GM18907 (cell line): ENCODE measurements around the gene KRT1.
"Not testable (repeated sequence)": the region's sequence is repeated elsewhere in the genome, so short reads cannot be mapped to it uniquely, and the experiment has no call there.

Experiments used
- ATAC-seq: cut with Tn5 transposase; IDR thresholded peaks from one replicate; pipeline ENCODE4 v1.9.1; 2021; ENCODE audit warnings: mild to moderate bottlenecking, moderate library complexity; ENCODE audit not compliant: unreplicated experiment

Gene KRT1

DNA sequence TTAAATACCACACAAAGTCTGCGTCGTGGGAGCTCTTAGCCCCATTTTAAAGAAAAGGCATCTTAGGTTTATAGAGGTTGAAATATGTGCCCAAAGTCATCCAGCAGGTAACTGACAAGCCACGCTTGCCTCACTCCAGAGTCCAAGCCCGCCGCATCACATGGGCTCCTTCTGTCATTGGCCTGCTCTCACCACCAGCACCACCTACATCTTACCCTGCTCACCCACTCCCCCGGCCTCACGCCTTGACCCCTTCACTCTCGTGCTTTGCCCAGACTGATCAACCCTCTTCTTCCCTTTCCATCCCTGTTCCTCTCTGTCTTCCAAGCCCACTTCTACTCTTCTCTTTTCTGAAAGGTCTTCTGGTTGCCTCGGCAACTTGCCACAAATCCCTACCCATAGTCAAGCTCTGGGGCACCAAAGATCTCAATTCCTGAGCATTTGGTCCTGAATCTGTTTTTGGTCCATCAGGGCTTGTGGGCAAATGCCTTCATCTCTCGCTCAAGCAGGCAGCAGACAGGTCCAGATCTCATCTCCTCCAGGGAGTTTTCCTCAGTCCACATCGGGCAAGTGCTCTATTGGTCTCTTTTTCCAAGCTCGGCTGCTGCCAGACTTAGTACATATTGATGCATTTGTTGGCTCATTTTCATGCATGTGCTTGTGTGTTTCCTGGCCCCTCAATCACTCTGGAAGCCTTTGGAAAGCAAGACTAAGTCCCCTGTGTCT lies 3.5 kb upstream of the KRT1 start:
- no peak for ATAC-seq

DNA sequence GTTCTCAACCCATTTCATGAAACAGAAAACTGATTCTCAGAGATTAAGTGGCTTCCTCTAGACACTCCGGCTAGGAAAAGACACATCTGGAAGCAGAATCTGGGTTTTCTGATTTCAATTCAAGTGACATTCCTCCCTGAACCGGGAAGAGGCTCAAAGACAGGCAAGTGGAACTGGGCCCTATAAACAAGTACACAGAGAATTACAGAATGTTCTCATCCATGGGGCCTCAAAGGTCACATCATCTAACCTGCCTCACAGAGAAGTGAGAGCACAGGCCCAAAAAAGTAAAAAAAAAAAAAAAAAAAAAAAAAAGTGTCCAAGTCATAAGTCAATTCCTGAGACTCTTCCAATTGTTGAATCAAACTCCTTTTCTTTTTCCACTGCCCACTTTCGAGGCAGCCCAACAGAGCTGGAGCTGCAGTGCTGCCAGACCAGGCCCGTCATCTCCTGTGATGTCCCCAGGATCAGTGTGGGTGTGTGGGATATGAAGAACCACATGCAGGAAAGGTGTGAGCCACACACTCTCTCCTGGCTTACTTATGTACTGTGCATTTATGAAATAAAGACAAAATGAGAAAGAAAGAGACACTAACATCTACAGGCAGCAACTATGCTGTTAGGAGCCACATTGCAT lies 2.8 kb upstream of the KRT1 start:
- no peak for ATAC-seq

DNA sequence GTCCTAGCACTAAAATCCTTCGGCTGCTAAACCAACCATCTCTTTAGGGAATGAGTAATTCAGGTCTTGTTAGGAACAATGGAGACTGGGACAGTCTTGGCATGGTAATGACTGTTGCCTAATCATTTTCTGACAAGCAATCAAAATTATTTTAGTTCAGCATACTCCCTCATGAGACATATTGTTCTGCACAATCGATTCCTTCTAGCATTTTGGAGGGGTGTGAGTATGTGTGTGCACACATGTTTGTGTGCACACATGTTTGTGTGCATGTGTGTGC lies 2.1 kb upstream of the KRT1 start:
- no peak for ATAC-seq

DNA sequence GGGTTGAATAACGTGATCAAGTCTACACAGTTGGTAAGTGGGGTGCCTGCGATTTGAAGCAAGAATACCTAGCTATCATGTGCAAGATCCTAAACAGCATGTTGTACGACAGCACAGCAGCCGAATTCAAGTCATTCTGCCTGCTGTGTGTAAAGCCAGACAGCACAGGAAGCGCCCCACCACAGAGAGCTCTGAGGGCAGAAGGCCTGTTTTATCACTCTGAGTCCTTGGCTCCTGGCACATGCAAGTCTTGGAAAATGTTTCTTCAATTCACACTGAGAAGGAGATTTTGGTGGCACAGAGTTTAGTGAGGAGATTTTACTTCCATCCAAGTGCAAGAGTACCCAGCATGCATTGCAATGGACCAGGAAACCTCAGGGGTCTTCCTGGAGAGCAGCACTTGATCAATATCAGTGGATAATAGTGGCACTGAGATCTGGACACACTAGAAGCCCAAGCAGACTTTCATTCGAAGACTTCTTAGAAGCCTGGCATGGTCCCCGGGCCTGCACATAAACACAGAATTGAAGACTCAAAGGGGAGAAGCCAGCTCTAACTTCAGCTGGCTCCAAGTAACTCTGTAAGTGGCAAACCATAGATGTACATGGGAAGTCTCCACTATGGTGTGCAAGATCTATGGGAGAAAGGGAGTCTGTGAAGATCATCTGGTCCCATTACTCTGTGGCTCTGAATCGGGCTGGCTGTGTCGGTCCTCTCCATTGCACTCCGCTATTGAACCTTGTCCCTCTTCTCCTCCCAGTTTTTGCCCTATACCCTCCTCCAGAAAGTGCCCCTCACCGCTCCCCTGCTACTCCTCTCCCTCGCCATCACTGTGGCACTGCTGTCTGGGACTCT lies 1.5 kb upstream of the KRT1 start:
- ATAC-seq = no peak

DNA sequence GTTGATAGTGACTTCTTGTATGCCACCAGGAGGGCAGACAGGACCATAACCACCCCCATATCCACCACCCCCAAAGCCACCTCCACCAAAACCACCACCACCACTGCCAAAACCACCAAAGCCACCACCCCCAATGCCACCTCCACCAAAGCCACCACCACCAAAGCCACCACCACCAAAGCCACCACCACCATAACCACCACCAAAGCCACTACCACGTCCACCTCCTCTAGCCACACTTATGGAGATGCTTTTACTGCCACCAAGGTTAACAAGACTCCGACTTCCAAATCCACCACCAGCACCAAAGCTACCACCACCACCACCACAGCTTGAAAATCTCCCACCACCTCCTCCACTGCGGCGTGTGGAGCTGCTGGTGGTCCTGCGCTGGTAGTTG lies 332 bp downstream of the KRT1 start:
- no peak for ATAC-seq

DNA sequence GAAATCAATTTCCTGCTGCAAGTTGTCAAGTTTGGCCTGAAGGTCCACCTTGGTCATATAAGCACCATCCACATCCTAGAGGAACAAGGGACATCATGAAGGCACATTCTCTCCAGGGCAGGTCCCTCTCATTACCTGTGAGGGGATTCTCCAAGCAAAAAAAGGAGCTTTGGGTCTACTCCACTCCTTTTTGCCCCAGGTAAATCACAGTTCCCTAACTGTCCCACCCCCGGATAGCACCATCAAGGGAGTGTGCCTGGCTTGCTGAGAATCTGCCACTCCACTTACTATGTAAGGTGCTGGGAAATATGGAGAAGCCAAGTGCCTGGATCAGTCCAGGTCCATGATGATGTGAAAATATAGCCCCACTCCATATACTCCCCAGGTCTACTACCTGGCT lies 2.5 kb downstream of the KRT1 start:
- no peak for ATAC-seq

DNA sequence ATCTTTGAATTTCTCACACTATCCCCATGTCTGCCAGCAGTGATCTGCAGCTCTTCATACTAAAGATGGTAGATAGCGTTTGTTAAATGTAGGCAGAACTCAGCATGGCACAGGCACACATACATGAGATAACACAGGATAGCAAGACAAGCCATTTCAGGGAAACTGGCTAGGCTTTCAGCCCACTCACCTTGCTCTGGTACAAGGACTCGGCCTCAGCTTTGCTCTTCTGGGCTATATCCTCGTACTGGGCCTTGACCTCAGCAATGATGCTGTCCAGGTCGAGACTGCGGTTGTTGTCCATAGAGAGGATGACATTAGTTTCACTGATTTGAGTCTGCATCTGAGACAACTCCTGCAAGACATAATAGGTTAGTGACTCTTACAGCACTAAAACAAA lies 3.1 kb downstream of the KRT1 start:
- no peak for ATAC-seq

DNA sequence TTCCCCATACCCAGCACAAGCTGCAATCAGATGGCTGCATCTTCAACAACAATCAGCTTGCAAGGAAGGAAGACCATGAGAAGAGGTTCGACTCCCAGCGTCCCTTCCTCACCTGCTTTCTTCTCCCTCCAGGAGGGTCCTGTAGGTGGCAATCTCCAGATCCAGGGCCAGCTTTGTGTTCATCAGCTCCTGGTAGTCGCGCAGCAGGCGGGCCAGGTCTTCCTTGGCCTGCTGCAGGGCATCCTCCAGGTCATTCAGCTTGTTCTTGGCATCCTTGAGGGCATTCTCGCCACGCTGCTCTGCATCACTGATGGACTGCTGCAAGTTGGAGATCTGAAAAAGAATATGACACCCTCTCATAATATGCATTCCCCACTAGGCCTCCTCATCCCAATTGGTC lies 4.0 kb downstream of the KRT1 start:
- ATAC-seq = no peak

DNA sequence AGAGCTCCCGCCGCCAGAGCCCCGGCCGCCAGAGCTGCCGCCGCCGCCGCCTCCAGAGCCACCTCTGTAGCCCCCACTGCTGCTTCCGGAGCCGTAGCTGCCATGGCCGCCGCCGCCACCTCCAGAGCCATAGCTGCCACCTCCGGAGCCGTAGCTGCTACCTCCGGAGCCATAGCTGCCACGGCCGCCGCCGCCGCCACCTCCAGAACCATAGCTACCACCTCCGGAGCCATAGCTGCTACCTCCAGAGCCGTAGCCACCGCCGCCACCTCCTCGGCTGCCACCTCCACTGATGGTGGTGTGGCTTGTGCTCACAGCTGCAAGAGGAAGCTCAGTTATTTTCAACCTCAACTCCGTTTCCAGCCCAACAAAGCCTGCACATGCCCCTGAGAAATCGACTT lies 4.9 kb downstream of the KRT1 start:
- ATAC-seq = no peak

DNA sequence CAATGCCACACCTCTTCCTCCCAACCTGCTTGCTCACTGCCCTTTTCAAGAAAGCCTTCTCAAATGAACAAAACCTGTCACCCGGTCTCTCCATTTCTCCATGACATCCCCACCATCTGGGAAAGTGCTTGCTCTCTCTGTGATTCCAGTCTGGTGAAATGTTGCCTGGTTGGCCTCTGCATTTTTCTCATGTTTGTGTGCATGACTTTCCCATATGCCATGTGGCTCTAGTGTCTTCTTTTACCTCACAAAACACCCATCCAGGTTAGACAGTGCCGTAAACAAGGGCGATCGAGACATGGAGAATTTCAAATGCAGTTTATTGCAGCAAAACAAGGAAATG lies 5.8 kb downstream of the KRT1 start:
- no peak for ATAC-seq

DNA sequence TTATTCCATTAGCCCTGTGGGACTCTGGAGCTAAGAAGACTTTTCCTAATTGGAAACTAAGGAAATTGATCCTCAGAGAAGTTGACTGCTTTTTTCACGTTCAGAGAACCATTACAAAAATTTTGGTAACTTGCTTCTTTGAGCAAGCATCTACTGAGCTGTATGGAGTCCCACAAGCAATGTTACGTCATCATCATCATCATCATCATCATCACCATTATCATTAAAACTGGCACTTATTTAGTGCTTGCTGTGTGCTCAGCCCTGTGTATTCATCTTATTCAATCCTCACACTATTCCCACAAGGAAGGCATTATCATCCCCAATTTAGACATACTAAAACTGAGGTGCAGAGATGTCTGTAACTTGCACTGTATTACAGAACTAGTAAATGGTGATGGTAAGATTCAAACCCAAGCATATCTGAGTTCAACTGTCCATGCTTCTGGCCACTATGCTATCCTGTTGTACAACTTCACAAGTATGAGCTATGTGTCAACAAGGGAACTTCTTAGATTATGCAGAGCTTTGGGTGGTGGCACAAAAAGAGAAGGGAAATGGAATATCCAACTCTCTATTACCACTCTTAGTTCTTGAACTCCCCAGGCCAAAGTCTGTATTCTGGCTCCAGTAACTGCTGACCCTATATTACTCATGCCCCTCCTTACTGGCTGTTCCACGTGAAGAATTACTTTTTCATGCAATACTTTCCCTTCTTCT lies 6.3 kb downstream of the KRT1 start:
- no peak for ATAC-seq

DNA sequence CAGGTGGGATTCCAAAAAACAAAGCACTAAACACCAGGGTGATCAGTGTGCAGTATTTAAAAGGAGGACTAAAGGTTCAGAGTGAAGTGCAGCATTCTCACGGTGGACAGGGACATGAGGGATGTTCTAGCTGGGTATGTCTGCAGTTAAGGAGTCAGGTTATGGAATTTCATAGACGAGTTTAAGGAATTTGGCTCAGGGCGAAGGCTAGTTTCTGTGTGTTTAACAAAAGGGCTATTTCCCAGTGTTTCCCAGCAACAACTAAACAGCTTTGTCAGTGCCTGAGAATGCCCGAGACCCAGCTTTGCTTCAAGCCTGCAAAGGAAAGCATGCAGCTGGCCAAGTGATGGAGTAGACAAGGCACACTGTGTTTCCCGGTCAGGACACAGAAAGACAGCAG lies 7.0 kb downstream of the KRT1 start:
- no peak for ATAC-seq

DNA sequence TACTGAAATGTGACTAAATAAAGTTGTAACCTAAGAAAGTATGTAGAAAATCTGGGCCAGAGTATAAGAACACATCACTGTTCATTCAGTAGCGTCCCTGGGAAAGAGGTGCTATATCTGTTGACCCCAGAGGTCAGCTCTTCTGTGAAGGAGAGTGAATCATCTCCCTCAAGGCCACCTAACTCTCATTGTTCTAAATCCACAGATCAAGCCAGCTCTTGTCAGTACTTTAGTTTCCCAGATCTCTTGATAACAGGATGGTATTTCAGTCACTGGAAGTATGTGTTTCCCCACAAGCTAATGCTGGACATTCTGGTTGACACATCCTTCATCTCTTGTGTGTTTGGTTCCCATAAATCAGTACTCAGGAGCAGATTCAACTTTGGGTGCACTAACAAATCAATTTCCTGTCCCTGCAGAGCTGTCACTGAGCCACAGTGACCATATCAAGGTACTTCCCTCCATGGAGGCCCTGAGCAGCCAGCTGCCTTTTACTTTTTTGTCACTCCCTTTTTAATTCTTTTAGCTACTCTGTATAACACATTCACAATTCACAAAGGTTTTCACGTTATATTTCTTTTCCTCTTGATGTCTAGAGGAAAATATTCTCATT lies 7.8 kb downstream of the KRT1 start:
- no peak for ATAC-seq

DNA sequence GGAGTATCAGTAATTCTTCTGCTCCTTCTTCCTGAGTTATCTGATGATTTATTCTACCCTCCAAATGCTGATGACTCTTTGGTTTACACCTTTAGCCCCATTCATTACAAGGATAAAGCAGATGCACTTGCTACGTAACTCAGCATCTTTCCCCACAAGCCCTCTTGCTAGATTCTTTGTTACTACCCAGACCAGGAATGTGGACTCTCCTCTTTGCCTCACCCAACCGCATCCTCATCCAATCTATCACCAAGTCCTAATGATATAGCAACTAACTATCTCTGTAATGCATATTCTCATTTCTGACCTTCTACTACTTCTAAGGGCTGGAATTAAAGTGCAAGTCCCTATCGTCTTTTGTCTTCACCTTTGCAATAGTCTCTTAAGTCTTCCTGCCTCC lies 9.2 kb downstream of the KRT1 start:
- no peak for ATAC-seq

DNA sequence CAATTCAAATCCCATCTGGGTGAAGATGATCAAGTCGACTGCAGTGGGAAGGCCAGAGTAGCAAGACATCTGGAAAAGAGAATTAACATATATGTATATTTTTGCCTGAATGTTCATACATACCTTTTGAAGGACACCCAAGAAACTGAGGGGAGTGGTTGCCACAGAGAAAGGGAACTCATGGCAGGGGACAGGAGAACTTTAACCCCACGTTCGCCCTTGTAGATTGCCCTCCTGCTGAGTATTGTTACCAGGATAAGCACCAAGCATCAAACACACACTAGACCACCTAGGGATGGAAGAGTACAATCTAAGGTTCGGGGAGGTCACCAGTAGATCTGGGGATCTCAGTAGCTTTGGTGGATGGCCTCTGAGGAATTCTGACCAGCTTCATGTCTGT lies 9.7 kb downstream of the KRT1 start:
- no peak for ATAC-seq

DNA sequence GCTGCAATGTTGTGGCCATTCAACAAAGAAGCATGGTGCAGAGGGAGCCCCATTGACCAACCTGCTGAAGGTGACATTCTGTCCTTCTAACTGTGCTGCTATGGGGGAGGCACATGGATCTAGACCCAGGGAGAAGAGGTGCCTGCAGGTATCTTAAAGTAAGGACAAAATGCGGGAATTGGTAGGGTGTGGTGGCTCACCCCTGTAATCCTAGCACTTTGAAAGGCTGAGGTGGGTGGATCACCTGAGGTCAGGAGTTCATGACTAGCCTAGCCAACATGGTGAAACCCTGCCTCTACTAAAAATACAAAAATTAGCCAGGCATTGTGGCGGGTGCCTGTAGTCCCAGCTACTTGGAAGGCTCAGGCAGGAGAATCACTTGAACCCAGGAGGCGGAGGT lies 10.3 kb downstream of the KRT1 start:
- ATAC-seq = not testable (repeated sequence)

DNA sequence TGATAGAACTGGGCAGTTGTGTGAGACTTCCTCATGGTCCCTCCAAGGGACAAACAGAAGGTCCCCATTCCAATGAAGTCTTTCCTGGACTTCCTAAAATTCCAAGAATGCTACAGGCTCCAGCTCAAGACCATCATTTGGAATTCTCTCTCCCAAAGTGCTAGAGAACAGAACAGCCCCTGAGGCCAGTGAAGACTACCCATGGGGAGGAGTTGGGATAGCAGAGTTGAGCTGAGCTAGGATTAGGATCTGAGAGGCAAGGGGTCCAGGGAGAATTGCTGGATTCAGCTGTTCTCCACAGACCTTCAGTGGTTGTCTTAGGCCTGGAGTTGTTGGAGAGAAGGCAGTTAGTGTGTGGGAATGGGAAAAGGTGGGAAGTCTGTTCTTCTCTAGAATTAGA lies 10.8 kb downstream of the KRT1 start:
- no peak for ATAC-seq

DNA sequence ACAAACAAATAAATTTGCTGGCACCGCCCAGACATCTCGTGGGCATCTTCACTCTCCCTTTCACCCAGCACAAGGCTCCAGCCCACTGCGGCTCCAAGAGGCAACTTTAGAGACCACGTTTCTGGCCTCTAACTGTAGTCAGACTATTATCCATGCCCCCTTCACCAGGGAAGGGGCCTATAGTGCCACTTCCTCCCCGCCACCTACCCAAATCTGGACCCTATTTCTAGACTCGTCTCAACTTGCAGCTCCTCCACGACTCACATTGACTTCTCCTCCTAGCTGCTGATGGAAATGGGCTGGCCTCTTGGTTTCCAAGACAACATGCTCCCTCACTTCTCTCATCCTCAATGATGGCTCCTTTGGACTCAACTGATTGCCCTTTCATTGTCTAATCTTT lies 12.3 kb downstream of the KRT1 start:
- ATAC-seq = no peak

DNA sequence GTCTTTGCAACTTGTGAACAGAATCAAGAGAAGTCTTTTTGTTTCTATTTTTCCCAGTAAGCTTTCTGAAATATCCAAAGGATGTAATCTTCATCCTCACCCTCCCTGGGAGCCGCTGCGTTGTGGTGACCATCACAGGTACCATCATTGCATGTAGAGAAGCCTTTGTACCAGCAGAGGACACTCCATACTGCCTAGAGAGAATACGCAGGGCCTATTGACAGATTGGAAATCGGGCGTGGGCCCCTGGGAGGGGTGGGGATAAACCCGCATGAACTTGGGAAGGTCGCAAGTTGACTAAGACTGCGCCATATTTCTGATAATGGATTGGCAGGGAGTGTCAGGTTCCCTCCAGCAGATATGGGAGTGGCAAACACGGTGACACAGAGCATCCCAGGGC lies 12.7 kb downstream of the KRT1 start:
- ATAC-seq = no peak

DNA sequence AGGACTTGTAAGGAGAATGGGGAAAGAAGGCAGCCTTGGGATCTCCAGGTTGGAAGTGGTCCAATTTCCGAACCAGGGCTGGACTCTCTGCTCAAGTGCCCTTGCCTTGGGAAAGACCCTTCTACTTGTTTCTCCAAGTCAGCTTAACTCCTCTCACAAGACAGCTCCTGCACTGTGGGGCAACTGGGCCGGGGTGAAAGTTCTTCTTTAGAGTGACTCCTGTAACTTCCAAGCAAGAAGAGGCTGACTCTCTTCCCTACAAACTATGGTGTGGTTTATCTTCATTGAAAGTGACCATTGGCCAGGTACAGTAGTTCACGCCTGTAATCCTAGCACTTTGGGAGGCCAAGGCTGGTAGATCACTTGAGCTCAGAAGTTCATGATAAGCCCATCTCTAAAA lies 13.7 kb downstream of the KRT1 start:
- ATAC-seq = no peak

DNA sequence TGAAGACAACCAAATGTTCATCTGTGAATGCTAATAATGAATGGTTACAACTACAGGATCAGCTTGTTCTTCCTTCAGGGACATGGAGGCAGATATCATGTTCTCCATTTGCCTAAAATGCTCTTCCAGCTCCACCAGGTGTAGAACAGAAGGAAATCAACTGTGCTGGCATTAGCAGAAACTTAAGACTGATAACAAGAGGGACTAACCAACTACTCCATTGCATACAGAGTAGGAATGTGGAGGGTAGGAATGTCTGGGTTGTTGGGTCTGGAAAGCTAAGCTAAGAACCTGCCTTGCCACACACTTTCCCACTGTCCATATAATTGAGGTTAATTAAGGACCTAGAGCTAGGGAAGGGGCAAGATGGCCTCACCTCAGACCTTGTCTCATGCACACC lies 16.8 kb downstream of the KRT1 start:
- ATAC-seq = no peak

DNA sequence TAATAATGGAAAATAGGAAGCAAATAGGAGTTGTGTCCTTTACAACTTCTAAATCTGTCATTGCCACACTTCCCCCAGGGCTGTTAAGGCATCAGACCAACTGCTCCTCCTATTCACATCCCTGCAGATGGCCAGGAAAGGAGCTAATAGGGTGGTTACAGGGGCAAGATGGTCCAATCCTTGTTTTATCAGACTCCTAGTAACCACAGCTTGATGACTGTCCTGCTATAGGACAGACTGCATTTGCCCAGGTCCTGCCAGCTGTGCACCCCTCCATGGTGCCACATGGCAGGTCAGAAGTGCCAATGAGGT lies 17.3 kb downstream of the KRT1 start:
- no peak for ATAC-seq
